Upper lobe of left lung (tissue), 4 donors: Measurements from ENCODE around the gene DNAAF6.

Source experiments
- CTCF ChIP-seq, 6 experiments: fragments of 450-650 bp in 4 of 6; fragments of 200-600 bp in 2 of 6; sonication (generic) in 2 of 6; IDR thresholded peaks; one replicate each; pipeline ENCODE4 v1.5.1; 2016 to 2019; ENCODE audit warnings: antibody characterized with exemption in 6 of 6
- EP300 ChIP-seq, 4 donors: sonication (generic); formaldehyde crosslinking; IDR thresholded peaks; one replicate each; pipeline ENCODE4 v1.5.1; 2017; ENCODE audit warnings: antibody characterized with exemption in 4 of 4, control low read depth in 2 of 4

- TF ChIP-seq EP300 (IDR thresholded peaks at IDR 0.05) (no peak), CTCF (IDR thresholded peaks at IDR 0.05) (no peak)
Observed at GRCh38 chrX:107197319-107197718, 9.1 kb upstream of the DNAAF6 start.
